Esophagus muscularis mucosa (tissue), 4 donors: ENCODE data around the gene CEP41. TPM values are rescaled to one million over a fixed set of nuclear protein-coding genes. Genes with fewer than 3 reads are reported as not detected.

Source experiments
- DNase-seq: peaks from one replicate; pipeline ENCODE4 v3.0.0-alpha.2; 2017; ENCODE audit errors: extremely low spot score
- H3K27ac ChIP-seq, 4 donors: fragments of 200-600 bp; sonication (generic); replicated peaks in 1 of 4; 1 replicate in 3 of 4; 2 replicates in 1 of 4; pipeline ENCODE4 v1.5.1; 2016 to 2019; ENCODE audit warnings: mild to moderate bottlenecking in 1 of 4
- H3K27me3 ChIP-seq, 4 donors: fragments of 200-600 bp; sonication (generic); one replicate each; pipeline versions ENCODE4 v1.5.1 to v1.6.0; 2016 to 2019
- H3K36me3 ChIP-seq, 4 donors: fragments of 200-600 bp; sonication (generic); one replicate each; pipeline ENCODE4 v1.5.1; 2016 to 2019
- H3K4me1 ChIP-seq, 4 donors: fragments of 200-600 bp; sonication (generic); one replicate each; pipeline ENCODE4 v1.5.1; 2016 to 2019
- H3K4me3 ChIP-seq, 4 donors: fragments of 200-600 bp; sonication (generic); 1 replicate in 2 of 4; 2 replicates in 2 of 4; pipeline ENCODE4 v1.5.1; 2016 to 2019; ENCODE audit warnings: mild to moderate bottlenecking in 4 of 4, moderate library complexity in 1 of 4
- H3K9me3 ChIP-seq, 4 donors: fragments of 200-600 bp; sonication (generic); 1 replicate in 3 of 4; 2 replicates in 1 of 4; pipeline ENCODE4 v1.5.1; 2016 to 2019
- EP300 ChIP-seq: sonication (generic); formaldehyde crosslinking; IDR thresholded peaks from one replicate; pipeline ENCODE4 v1.6.1; 2017; ENCODE audit warnings: antibody characterized with exemption
- POLR2A ChIP-seq: fragments of 450-650 bp; IDR thresholded peaks from one replicate; pipeline ENCODE4 v1.6.1; 2017; ENCODE audit warnings: antibody characterized with exemption, moderate library complexity, mild to moderate bottlenecking, low read depth
- POLR2AphosphoS5 ChIP-seq, 2 donors: sonication (generic); formaldehyde crosslinking; IDR thresholded peaks; one replicate each; pipeline ENCODE4 v1.6.1; 2017; ENCODE audit warnings: antibody characterized with exemption in 2 of 2
- WGBS: methylation state at CpG from one replicate; pipeline ENCODE4 v1.1.5; 2018; 5-methylcytosine and 5-hydroxymethylcytosine counted together
- intact Hi-C: fragments of 100-400 bp; cut with DNase I; formaldehyde crosslinking; loops from one replicate; pipeline ENCODE4 v1.15.1; 2023
- total RNA-seq, 4 donors: library from RNA; depleted of rRNA; stranded (reverse); fragments of >200 nt; gene quantifications; one replicate each; pipeline versions ENCODE4 v1.1.0 to v1.2.1, GENCODE V29; 2016
- TF ChIP-seq, protein P1 (sequence below), 3 experiments: fragments of 200-600 bp in 2 of 3; fragments of 450-650 bp in 1 of 3; sonication (generic) in 2 of 3; IDR thresholded peaks; one replicate each; pipeline ENCODE4 v1.5.1; 2017 to 2019; ENCODE audit warnings: antibody characterized with exemption in 3 of 3, mild to moderate bottlenecking in 2 of 3, moderate library complexity in 1 of 3

Gene CEP41
- total RNA-seq, 4 donors from 2014 or later, result 0.83 to 5.9 (median 2.8) TPM

DNA sequence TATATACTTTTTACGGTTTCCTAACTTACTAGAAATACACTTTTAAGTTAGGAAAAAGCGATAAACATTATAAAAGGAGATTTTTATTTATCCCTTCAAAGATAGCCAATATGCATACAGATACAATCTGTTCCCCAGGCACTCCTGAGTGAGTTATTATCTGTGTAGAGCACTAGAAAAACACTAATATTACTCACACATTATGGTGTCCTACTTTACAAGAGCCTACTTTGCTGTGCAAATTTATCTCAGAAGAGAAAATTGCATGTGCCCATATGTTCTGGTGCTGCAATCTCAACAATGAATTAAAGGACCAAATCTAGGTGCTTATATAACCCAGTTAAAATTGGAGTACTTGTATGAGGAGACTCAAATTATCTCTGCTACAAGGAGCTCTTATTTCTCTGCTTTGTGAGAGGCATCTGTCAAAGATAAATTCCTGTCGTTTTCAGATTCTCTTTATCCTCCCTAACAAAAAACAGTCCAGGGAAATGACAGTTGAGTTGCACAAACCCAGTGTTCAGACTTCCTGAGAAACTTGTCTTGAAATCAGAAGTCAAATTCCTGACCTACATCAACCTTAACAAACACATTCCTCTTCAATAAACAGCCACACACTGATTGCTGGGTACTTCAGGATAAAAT, 31.6 kb downstream of the CEP41 start:
- intact Hi-C loops, result no loop called here
- DNase-seq, result no peak
- Histone ChIP-seq H3K27ac (no peak overlapping the region), H3K36me3 (peaks cover 0 to 4% (median 0%) of the 10 kb centered on the region in 4 donors), H3K4me3 (no peak overlapping the region), H3K9me3 (no peaks in the 10 kb centered on the region), H3K4me1 (peaks cover 0 to 9% (median 0%) of the 10 kb centered on the region in 4 donors), H3K27me3 (no peaks in the 10 kb centered on the region)
- TF ChIP-seq POLR2A (no peak), EP300 (no peak), POLR2AphosphoS5 (IDR thresholded peaks at IDR 0.05) (no peak)
- TF ChIP-seq, protein P1, sequence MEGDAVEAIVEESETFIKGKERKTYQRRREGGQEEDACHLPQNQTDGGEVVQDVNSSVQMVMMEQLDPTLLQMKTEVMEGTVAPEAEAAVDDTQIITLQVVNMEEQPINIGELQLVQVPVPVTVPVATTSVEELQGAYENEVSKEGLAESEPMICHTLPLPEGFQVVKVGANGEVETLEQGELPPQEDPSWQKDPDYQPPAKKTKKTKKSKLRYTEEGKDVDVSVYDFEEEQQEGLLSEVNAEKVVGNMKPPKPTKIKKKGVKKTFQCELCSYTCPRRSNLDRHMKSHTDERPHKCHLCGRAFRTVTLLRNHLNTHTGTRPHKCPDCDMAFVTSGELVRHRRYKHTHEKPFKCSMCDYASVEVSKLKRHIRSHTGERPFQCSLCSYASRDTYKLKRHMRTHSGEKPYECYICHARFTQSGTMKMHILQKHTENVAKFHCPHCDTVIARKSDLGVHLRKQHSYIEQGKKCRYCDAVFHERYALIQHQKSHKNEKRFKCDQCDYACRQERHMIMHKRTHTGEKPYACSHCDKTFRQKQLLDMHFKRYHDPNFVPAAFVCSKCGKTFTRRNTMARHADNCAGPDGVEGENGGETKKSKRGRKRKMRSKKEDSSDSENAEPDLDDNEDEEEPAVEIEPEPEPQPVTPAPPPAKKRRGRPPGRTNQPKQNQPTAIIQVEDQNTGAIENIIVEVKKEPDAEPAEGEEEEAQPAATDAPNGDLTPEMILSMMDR (IDR thresholded peaks at IDR 0.05), result no peak
- WGBS, result 69% methylated on average over 3 of the region's 3 CpGs

DNA sequence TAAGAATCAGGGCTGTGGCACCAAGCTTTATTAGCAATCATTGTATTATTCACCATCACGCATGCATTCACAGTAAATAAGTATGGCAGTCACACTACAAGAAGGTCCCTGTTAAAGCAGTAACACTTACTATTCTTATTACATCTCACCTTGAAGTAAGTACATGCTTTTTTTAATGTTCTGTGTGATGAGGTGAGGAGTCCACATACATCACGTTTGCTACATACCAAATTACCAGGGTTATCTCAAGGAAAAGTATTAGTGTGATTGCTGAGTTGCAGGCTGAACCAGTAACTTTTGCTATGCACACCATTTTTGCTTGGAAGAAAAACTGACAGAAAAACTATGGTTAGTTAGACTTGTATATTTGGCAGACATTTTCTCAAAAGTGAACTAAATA, 35.8 kb downstream of the CEP41 start:
- Histone ChIP-seq H3K9me3 (no peaks in the 10 kb centered on the region), H3K4me1 (peaks cover 0 to 9% (median 0%) of the 10 kb centered on the region in 4 donors), H3K4me3 (no peak overlapping the region), H3K36me3 (peaks cover 0 to 22% (median 6%) of the 10 kb centered on the region in 4 donors), H3K27me3 (no peaks in the 10 kb centered on the region), H3K27ac (no peak overlapping the region)
- DNase-seq, result no peak
- TF ChIP-seq POLR2A, result no peak
- 92% methylated on average over 2 of the region's 2 CpGs for WGBS
- intact Hi-C loops, result no loop called here

DNA sequence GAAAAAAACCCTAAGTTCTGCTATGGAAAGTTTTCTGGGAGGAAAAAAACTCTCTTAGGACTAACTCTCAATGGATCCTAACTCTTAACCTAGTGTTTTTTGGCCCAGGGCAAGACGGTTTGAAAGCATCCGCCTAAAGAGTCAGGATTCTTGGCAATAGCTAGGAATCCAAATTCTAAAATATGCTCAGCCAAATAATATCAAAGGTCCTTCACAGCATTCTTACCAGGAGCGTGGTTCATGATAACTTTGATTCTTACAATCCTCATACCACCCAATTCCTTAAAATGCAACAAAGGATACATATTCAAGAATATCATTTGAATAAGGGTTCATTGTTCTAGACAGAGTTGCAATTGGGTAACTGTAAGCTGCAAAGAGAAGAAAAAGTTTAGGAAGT, 39.2 kb downstream of the CEP41 start:
- H3K9me3 ChIP-seq, result no peaks in the 10 kb centered on the region
- H3K27me3 ChIP-seq, result no peaks in the 10 kb centered on the region
- H3K36me3 ChIP-seq, result peaks cover 0 to 22% (median 6%) of the 10 kb centered on the region in 4 donors
- DNase-seq, result no peak
- WGBS, result 79% methylated on average over 3 of the region's 3 CpGs
- TF ChIP-seq EP300 (no peak), POLR2AphosphoS5 (IDR thresholded peaks at IDR 0.05) (no peak), POLR2A (no peak)
- TF ChIP-seq, protein P1 (IDR thresholded peaks at IDR 0.05), result no peak
- H3K4me1 ChIP-seq, result no peaks in the 10 kb centered on the region
- no peak overlapping the region for H3K4me3 ChIP-seq
- intact Hi-C loops, result no loop called here
- no peak overlapping the region for H3K27ac ChIP-seq

DNA sequence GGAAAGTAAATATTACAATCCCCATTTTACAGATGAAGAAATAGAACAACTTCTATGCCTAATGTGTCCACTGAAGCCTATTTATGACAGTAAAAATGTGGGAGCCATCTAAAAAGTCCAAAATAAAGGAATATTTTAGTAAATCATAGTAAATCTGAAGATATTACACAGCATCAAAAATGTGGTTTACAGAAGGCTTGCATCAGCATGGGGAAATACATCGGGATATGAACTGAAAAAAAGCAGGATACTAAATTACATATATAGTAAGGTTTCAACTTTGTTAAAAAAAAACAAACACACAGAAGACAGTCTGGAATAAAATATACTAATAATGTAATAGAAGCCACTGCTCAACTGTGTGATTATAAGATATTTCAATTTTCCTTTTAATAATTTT, 39.7 kb downstream of the CEP41 start:
- Histone ChIP-seq H3K9me3 (no peaks in the 10 kb centered on the region), H3K27me3 (no peaks in the 10 kb centered on the region), H3K4me3 (no peak overlapping the region), H3K36me3 (peaks cover 0 to 22% (median 6%) of the 10 kb centered on the region in 4 donors), H3K27ac (no peak overlapping the region), H3K4me1 (no peaks in the 10 kb centered on the region)
- TF ChIP-seq, protein P1 (IDR thresholded peaks at IDR 0.05), result no peak
- TF ChIP-seq POLR2A (no peak), EP300 (no peak)
- intact Hi-C loops, result no loop called here
- 93% methylated on average over 1 of the region's 1 CpG for whole genome bisulfite sequencing
- DNase-seq, result no peak

DNA sequence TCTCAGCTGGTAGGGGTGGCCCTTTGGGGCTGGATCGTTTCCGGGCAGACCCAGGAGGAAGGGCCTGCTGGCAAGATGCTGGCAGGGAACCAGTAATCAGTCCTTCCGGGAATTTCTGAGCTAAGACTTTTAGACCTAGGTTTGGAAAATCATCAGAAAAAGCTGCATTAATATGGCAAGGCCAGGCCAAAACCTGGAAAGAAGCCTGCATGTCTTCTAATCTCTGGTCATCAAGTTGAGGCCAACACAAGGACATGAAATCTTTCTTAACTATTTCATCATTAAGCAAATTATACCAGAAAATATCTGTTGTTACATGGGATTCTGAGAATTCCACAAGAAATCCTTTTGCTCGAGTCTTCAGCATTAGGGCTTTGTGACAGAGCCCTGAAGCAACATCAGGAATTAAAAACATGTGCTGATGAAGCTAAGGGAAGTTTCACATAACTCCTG, 40.7 kb downstream of the CEP41 start:
- intact Hi-C loops, result no loop called here
- TF ChIP-seq POLR2A (no peak), EP300 (no peak), POLR2AphosphoS5 (IDR thresholded peaks at IDR 0.05) (no peak)
- TF ChIP-seq, protein P1 (IDR thresholded peaks at IDR 0.05), result no peak
- Histone ChIP-seq H3K4me3 (no peak overlapping the region), H3K36me3 (peaks cover 0 to 22% (median 6%) of the 10 kb centered on the region in 4 donors), H3K4me1 (no peaks in the 10 kb centered on the region), H3K9me3 (no peaks in the 10 kb centered on the region), H3K27ac (no peak overlapping the region), H3K27me3 (no peaks in the 10 kb centered on the region)
- WGBS, result 71% methylated on average over 4 of the region's 4 CpGs
- no peak for DNase-seq
